ENCODE results near the gene MVB12B.

DNA sequence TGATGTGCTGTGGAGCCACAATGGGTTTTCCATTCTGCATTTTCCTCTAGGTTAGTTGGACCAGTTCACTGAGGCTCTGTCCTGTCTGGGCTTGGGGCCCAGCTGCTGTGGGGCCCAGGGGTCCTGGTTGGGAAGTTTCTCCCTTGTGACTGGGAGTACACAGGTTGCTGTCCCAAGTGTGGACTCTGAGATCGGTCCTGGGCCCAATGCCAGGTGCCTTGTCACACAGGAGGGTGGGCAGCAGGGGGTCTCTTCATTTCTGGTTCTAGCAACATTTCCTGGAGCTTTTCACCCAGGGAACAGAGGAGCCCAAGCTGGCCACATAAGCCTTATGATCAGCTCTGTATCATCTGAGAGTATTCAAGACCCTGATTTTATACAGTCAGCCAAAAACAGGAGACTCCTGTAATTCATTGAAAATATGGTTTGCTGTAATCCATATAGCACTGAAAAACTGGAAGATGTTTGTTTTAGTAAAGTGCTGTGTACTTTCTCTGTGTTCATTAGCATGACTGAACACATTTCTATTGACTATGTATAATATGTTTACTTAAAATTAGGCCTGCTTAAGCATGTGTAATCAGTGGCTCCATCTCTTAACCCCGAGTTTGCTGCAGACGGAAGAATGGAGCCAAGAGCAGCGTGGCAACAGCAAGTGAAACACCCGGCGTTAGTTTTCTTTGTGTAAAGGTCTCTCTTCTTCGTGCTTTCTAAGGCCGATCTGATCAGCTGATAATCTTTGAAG, 62.5 kb downstream of the MVB12B start:
- TF ChIP-seq ZNF274 (IDR thresholded peaks at IDR 0.05; ENCODE audit: low read depth, low read length) (no peak), YY1 (IDR thresholded peaks at IDR 0.05; ENCODE audit: insufficient read depth, insufficient read length) (no peak)
